ENCODE results near the gene TBCD.
A peak's percentile ranks its signal among the peaks of the same experiment; 100 is the strongest.
"Not testable (repeated sequence)": the region's sequence is repeated elsewhere in the genome, so short reads cannot be mapped to it uniquely, and the experiment has no call there.

Gene TBCD

DNA sequence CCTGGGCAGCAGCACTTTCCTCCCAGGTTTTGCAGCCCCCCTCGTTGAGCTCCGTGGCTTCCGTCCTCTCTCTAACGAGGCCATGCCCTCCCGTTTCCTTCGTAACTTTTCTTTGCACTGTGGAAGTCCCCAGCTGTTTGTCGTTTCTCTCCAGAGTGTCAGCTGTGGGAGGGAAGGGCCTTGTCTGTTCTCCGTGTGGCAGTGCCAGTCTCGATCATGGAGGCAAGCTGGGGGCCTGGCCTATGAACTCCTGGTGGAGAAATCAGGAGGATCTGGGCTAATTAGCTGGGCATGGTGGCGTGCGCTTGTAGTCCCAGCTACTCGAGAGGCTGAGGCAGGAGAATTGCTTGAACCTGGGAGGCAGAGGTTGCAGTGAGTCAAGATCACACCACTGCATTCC lies 28.3 kb downstream of the TBCD start:
- no peak for DNase-seq (ENCODE audit: extremely low spot score)
- TF ChIP-seq, protein P1, sequence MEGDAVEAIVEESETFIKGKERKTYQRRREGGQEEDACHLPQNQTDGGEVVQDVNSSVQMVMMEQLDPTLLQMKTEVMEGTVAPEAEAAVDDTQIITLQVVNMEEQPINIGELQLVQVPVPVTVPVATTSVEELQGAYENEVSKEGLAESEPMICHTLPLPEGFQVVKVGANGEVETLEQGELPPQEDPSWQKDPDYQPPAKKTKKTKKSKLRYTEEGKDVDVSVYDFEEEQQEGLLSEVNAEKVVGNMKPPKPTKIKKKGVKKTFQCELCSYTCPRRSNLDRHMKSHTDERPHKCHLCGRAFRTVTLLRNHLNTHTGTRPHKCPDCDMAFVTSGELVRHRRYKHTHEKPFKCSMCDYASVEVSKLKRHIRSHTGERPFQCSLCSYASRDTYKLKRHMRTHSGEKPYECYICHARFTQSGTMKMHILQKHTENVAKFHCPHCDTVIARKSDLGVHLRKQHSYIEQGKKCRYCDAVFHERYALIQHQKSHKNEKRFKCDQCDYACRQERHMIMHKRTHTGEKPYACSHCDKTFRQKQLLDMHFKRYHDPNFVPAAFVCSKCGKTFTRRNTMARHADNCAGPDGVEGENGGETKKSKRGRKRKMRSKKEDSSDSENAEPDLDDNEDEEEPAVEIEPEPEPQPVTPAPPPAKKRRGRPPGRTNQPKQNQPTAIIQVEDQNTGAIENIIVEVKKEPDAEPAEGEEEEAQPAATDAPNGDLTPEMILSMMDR (IDR thresholded peaks at IDR 0.05; ENCODE audit: control extremely low read depth, extremely low read depth, low read depth, missing control alignments), result no peak
- POLR2A ChIA-PET, result no interaction called here
- CTCF ChIA-PET, result interaction anchor here (0.8 to 3.6 kb wide), 14 partner anchors 8 to 426 kb away, joined by 3 to 27 read pairs (median 11); no protein-coding TSS in a partner anchor

DNA sequence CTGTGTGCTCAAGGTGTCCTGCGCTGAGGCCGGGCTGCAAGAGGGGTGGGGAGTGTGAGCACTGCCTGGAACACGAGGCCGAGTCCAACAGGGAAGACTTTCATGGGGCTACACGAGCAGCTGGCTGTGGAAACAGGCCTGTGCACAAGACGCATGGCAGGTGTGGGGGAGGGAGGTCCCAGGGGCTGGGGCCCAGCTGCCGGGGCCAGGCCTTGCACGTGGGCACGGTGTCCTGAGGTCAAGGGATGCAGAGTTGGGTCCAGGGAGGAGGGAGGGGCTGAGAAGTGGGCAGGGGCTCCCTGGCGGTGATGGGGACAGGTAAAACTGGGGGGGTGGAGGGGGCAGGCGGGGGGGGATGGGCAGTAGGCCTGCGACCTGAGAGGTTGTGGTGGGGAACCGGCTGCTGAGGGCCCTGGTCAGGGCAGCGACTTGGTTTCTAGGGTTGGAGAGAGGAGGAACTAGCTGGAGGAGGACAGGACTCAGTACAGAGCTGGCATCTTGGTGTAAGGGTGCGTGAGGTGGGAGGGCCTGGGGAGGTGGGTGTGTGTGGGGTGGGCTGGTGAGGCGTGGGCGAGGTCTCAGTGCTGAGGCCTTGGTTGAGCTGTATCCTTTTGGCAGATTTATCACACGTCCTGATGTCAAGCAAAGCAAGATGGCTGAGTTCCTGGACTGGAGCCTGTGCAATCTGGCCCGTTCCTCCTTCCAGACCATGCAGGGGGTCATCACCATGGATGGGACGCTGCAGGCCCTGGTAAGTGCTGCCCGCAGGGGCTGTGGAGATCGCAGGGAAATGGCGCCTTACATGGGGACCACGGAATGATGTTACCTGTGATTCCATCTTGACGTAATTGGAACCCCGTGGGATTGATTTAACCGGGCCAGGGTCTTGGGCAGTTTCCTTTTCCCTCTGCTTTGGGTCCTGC lies 29.4 kb downstream of the TBCD start:
- CTCF ChIA-PET, result interaction anchor here (0.7 to 3.6 kb wide), 36 partner anchors 10 to 426 kb away, joined by 3 to 27 read pairs (median 4); partner anchors contain the start of gene ZNF750
- DNase-seq (ENCODE audit: extremely low spot score), result no peak
- POLR2A ChIA-PET, result no interaction called here
- TF ChIP-seq, protein P1 (IDR thresholded peaks at IDR 0.05; ENCODE audit: control extremely low read depth, extremely low read depth, low read depth, missing control alignments), result no peak

DNA sequence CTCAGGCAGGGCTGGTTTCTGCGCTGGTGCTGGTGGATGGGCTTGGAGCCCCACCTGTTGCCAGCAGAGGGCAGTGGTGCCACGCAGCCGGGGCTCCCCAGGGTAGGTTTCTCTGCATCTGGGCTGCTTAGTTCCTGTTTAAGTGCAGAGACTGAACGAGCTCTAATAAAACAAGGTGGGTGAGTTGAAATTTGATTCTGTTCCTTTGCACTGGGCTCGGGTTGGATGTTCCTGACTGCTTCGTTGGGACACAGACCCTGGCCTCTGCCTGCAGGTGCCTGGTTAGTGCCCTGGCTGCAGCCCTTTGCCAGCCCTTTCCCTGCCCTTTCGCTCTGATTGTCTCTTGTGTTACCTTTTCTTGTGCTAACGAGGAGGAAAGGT lies 30.0 kb downstream of the TBCD start:
- ChIA-PET POLR2A (no interaction called here), CTCF (interaction anchor here (0.6 to 3.6 kb wide), 36 partner anchors 9 to 425 kb away, joined by 3 to 27 read pairs (median 4); partner anchors contain the start of gene ZNF750)
- peak; percentile 93 for DNase-seq (ENCODE audit: extremely low spot score)
- TF ChIP-seq, protein P1 (IDR thresholded peaks at IDR 0.05; ENCODE audit: control extremely low read depth, extremely low read depth, low read depth, missing control alignments), result peak; percentile 98

DNA sequence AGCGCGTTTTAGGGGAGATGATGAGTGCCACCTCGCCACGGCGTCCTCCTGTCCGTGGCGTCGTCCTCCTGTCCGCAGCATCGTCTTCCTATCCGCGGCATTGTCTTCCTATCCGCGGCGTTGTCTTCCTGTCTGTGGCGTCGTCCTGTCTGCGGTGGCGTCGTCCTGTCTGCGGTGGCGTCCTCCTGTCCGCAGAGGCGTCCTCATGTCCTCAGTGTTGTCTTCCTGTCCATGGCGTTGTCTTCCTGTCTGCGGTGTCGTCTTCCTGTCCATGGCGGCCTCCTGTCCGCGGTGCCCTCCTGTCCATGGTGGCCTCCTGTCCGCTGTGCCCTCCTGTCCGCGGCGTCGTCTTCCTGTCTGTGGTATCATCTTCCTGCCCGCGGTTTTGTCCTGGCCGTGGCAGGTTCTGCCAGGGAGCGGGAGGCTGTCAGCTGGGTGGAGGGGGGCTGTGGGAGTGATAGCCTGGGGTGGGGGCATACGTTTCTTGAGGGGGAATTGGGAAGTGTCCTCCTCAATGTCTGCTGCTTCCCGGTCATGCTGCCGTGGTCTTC lies 30.9 kb downstream of the TBCD start:
- POLR2A ChIA-PET, result no interaction called here
- DNase-seq (ENCODE audit: extremely low spot score), result no peak
- TF ChIP-seq, protein P1 (IDR thresholded peaks at IDR 0.05; ENCODE audit: control extremely low read depth, extremely low read depth, low read depth, missing control alignments), result no peak
- CTCF ChIA-PET, result interaction anchor here (0.9 to 3.6 kb wide), 8 partner anchors 34 to 420 kb away, joined by 3 to 27 read pairs (median 11); no protein-coding TSS in a partner anchor

DNA sequence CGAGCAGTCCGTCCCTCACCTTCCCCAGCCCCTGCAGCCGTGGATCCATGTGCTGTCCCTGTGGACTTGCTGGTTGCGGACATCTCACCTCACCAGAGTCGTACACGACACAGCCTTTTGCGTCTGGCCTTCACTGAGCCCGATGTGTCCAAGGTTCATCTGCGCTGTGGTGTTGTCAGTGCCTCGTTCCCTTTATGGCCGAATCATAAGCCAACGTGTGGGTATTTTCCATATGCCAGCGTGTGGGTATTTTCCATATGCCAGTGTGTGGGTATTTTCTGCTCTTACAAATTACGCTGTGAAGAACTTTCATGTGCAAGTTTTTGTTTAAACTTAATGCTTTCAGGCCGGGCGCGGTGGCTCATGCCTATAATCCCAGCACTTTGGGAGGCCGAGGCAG lies 31.6 kb downstream of the TBCD start:
- POLR2A ChIA-PET, result no interaction called here
- TF ChIP-seq, protein P1 (IDR thresholded peaks at IDR 0.05; ENCODE audit: control extremely low read depth, extremely low read depth, low read depth, missing control alignments), result no peak
- no peak for DNase-seq (ENCODE audit: extremely low spot score)
- CTCF ChIA-PET, result no interaction called here

DNA sequence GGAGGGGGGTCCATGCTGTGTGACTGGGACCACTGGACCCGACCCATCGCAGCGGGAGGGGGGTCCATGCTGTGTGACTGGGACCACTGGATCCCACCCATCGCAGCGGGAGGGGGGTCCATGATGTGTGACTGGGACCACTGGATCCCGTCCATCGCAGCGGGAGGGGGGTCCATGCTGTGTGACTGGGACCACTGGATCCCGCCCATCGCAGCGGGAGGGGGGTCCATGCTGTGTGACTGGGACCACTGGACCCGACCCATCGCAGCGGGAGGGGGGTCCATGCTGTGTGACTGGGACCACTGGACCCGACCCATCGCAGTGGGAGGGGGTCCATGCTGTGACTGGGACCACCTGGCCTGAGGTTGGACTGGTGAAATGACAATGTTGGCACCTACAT lies 33.7 kb downstream of the TBCD start:
- CTCF ChIA-PET; POLR2A ChIA-PET; DNase-seq (ENCODE audit: extremely low spot score): not testable (repeated sequence)

DNA sequence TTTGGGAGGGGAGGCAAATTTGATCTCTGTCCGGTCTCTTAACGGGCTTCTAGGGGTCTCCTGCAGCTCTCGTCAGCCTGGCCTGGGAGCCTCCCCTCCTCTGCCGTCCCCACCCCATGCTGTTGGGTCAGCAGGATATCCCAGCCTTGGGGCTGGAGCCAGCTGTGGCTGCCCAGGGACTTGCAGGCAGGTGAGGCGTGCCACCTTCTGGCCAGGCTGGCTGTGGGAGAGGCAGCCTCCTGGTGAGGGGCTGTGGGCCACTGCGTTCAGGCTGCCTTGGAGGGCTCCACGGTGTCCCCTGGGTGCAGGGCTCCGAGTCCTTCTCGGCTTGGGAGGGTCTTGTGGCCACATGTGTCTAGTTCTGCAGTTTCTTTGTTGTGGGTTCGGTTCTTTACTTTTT lies 34.6 kb downstream of the TBCD start:
- TF ChIP-seq, protein P1 (IDR thresholded peaks at IDR 0.05; ENCODE audit: control extremely low read depth, extremely low read depth, low read depth, missing control alignments), result no peak
- DNase-seq (ENCODE audit: extremely low spot score), result no peak
- ChIA-PET POLR2A (no interaction called here), CTCF (no interaction called here)
